ENCODE data around the gene ANKRD33B.

GRCh38 chr5:10593531-10594181, 29.8 kb downstream of the ANKRD33B start:
- TF ChIP-seq GATA2 (IDR thresholded peaks at IDR 0.05; ENCODE audit: low read depth, low read length): no peak
- TF ChIP-seq GATA3 (IDR thresholded peaks at IDR 0.05; ENCODE audit: low read depth, low read length): no peak
